Stimulated activated naive CD4-positive, alpha-beta T cell (primary cell): ENCODE data around the gene GNAZ.

Source experiments
- DNase-seq, 6 experiments: peaks; one replicate each; lab custom pipeline; 2025; lab: John Stamatoyannopoulos, UW

The GNAZ gene

GRCh38 chr22:23107487-23108248, 37.3 kb downstream of the GNAZ start:
- DNase-seq: no peak

- no peak for DNase-seq
These were observed 38.1 kb downstream of the GNAZ start for GRCh38 chr22:23108249-23109078.

- DNase-seq: no peak
These were observed 38.7 kb downstream of the GNAZ start for GRCh38 chr22:23109079-23109347.

GRCh38 chr22:23109441-23109978, 39.2 kb downstream of the GNAZ start:
- DNase-seq: no peak

GRCh38 chr22:23110190-23110921, 40.0 kb downstream of the GNAZ start:
- DNase-seq: no peak

GRCh38 chr22:23110922-23111527, 40.7 kb downstream of the GNAZ start:
- no peak for DNase-seq

GRCh38 chr22:23112472-23113012, 42.2 kb downstream of the GNAZ start:
- no peak for DNase-seq

- no peak for DNase-seq
These were observed 42.9 kb downstream of the GNAZ start for GRCh38 chr22:23113067-23113846.

- no peak for DNase-seq
These were observed 43.8 kb downstream of the GNAZ start for GRCh38 chr22:23113847-23114720.

GRCh38 chr22:23114721-23115020, 44.4 kb downstream of the GNAZ start:
- DNase-seq: no peak

GRCh38 chr22:23115369-23115768, 45.0 kb downstream of the GNAZ start:
- DNase-seq: no peak

GRCh38 chr22:23115825-23116494, 45.6 kb downstream of the GNAZ start:
- DNase-seq: no peak

GRCh38 chr22:23116506-23117263, 46.4 kb downstream of the GNAZ start:
- no peak for DNase-seq

- DNase-seq: no peak
These were observed 47.0 kb downstream of the GNAZ start for GRCh38 chr22:23117275-23117674.

- DNase-seq: no peak
These were observed 47.8 kb downstream of the GNAZ start for GRCh38 chr22:23117891-23118646.

GRCh38 chr22:23118647-23119493, 48.6 kb downstream of the GNAZ start:
- no peak for DNase-seq
